Stomach (tissue), 9 donors: Measurements from ENCODE around the gene ASPRV1. TPM values are rescaled to one million over a fixed set of nuclear protein-coding genes. Genes with fewer than 3 reads are reported as not detected.

Experiments
- DNase-seq, 2 donors: peaks; one replicate each; pipeline versions ENCODE4 v3.0.0 to v3.0.0-alpha.2; 2013 to 2019
- H3K27ac ChIP-seq, 5 donors: fragments of 200-600 bp in 4 of 5; sonication (generic) in 4 of 5; one replicate each; pipeline ENCODE4 v1.5.1; 2013 to 2019; ENCODE audit warnings: mild to moderate bottlenecking in 1 of 5, moderate library complexity in 1 of 5
- H3K27me3 ChIP-seq, 3 donors: fragments of 200-600 bp; sonication (generic); one replicate each; pipeline ENCODE4 v1.5.1; 2017 to 2019; ENCODE audit warnings: mixed run types in 1 of 3
- H3K36me3 ChIP-seq, 4 donors: fragments of 200-600 bp; sonication (generic); 1 replicate in 3 of 4; 2 replicates in 1 of 4; pipeline ENCODE4 v1.5.1; 2016 to 2019
- H3K4me1 ChIP-seq, 4 donors: fragments of 200-600 bp; sonication (generic); one replicate each; pipeline ENCODE4 v1.5.1; 2016 to 2019
- H3K4me3 ChIP-seq, 4 donors: fragments of 200-600 bp; sonication (generic) in 3 of 4; one replicate each; pipeline ENCODE4 v1.5.1; 2016 to 2019; ENCODE audit warnings: mild to moderate bottlenecking in 1 of 4
- H3K9me3 ChIP-seq, 4 donors: fragments of 200-600 bp; sonication (generic); one replicate each; pipeline ENCODE4 v1.5.1; 2016 to 2019
- EP300 ChIP-seq: sonication (generic); formaldehyde crosslinking; IDR thresholded peaks from one replicate; pipeline ENCODE4 v1.6.1; 2017; ENCODE audit warnings: antibody characterized with exemption
- POLR2A ChIP-seq, 4 donors: fragments of 450-650 bp; IDR thresholded peaks; one replicate each; pipeline ENCODE4 v1.6.1; 2016; ENCODE audit warnings: antibody characterized with exemption in 4 of 4, control low read depth in 2 of 4, mild to moderate bottlenecking in 1 of 4, moderate library complexity in 1 of 4
- POLR2AphosphoS5 ChIP-seq, 3 donors: sonication (generic); formaldehyde crosslinking; IDR thresholded peaks; one replicate each; pipeline ENCODE4 v1.6.1; 2016; ENCODE audit warnings: antibody characterized with exemption in 3 of 3
- WGBS, 5 donors: extraction: QIAGEN DNeasy Blood & Tissue Kit in 3 of 5; methylation state at CpG; one replicate each; pipeline versions ENCODE4 v1.1.5 to v1.1.7; 2013 to 2018; 5-methylcytosine and 5-hydroxymethylcytosine counted together
- intact Hi-C: fragments of 100-400 bp; cut with DNase I; formaldehyde crosslinking; loops from one replicate; pipeline ENCODE4 v1.15.1; 2023; ENCODE audit warnings: low total_unique reads
- polyA plus RNA-seq, 3 donors: library from polyadenylated mRNA; stranded (reverse); fragments of 200-250 nt; gene quantifications; one replicate each; pipeline ENCODE4 v1.2.3, GENCODE V29; 2013
- total RNA-seq, 5 donors: library from RNA; depleted of rRNA; stranded (reverse); fragments of >200 nt; gene quantifications; one replicate each; pipeline versions ENCODE4 v1.1.0 to v1.2.3, GENCODE V29; 2014 to 2016
- TF ChIP-seq, protein P1 (sequence below), 7 experiments: fragments of 450-650 bp in 4 of 7; fragments of 200-600 bp in 3 of 7; sonication (generic) in 3 of 7; IDR thresholded peaks; one replicate each; pipeline ENCODE4 v1.5.1; 2016 to 2019; ENCODE audit warnings: antibody characterized with exemption in 7 of 7, control low read depth in 2 of 7, mild to moderate bottlenecking in 1 of 7
- donor health status: healthy with polysubstance abuse.
- donor health status: Bipolar disorder and iron deficiency.
- donor health status: healthy.

ASPRV1 gene
- total and polyA plus RNA-seq, 8 donors, result 0.44 to 6.4 (median 1.5) TPM; not detected in 2

DNA sequence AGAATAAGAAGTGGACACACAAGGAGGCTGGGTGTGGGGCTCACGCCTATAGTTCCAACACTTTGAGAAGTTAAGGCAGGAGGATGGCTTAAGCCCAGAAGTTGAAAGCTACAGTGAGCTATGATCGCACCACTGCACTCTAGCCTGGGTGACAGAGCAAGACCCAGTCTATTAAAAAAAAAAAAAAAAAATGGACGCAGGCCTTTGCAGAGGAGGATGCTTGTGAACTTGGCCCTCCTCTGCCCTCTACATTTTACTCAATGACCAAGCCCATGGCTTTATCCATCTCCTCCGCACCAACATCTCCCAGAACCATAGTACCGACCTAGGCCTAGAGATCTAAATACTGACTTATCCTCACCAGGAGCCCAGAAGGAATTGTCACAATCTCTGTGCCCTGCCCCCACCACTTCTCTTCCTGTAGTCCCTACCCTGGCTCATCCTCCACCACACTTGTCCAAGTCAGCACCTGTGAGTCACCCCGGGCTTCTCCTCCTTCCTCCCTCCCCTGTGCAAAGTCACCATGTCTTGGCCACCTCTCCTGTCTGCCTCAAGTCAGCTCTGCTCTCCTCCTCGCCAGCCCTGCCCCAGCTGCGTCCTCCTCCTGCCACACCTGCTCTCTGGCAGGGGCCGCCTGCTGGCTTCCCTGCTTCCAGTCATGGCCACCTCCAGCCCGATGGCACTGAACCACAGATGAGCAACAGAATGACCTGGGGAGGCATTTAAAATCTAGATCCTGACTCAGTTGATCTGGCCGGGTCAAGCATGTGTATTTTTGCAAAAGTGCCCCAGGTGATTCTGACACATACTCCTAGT lies 35.8 kb upstream of the ASPRV1 start:
- peaks cover 0 to 11% (median 0%) of the 10 kb centered on the region in 4 donors for H3K4me1 ChIP-seq
- WGBS, 5 donors, result 84 to 91% (median 88%) methylated on average over 11 of the region's 11 CpGs
- H3K4me3 ChIP-seq, result no peak overlapping the region
- H3K27me3 ChIP-seq, result no peaks in the 10 kb centered on the region
- peak in 1 of 2 donors; percentile 44 for DNase-seq
- peak overlapping the region in 1 of 5 donors; percentile 3 for H3K27ac ChIP-seq
- H3K9me3 ChIP-seq, result no peaks in the 10 kb centered on the region
- peaks cover 0 to 38% (median 33%) of the 10 kb centered on the region in 4 donors for H3K36me3 ChIP-seq
- TF ChIP-seq POLR2A (IDR thresholded peaks at IDR 0.05) (no peak), EP300 (no peak), POLR2AphosphoS5 (IDR thresholded peaks at IDR 0.05) (no peak)
- TF ChIP-seq, protein P1, sequence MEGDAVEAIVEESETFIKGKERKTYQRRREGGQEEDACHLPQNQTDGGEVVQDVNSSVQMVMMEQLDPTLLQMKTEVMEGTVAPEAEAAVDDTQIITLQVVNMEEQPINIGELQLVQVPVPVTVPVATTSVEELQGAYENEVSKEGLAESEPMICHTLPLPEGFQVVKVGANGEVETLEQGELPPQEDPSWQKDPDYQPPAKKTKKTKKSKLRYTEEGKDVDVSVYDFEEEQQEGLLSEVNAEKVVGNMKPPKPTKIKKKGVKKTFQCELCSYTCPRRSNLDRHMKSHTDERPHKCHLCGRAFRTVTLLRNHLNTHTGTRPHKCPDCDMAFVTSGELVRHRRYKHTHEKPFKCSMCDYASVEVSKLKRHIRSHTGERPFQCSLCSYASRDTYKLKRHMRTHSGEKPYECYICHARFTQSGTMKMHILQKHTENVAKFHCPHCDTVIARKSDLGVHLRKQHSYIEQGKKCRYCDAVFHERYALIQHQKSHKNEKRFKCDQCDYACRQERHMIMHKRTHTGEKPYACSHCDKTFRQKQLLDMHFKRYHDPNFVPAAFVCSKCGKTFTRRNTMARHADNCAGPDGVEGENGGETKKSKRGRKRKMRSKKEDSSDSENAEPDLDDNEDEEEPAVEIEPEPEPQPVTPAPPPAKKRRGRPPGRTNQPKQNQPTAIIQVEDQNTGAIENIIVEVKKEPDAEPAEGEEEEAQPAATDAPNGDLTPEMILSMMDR (IDR thresholded peaks at IDR 0.05), result no peak
- intact Hi-C loops, result no loop called here

DNA sequence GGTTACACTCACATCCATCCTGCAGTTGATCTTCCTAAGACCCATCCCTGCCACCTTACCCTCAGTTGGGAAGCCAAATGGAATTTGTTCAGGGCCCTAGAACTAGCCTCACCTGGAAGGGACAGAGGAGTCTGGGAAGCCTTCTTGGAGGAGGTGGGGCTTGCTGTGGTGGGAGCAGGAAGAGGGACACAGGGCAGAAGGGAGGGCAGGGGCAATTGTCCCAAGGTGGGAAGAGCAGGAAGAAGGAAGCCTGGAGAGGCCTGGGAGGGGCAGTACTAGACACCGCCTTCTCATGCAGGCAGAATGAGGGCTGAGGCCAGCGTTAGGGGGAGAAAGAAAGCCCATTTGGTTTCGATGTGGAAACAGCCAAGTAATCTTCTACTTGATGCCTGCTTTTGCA lies 34.1 kb upstream of the ASPRV1 start:
- WGBS, 5 donors, result 87 to 98% (median 97%) methylated on average over 3 of the region's 3 CpGs
- Histone ChIP-seq H3K27me3 (no peaks in the 10 kb centered on the region), H3K4me1 (peaks cover 0 to 7% (median 0%) of the 10 kb centered on the region in 4 donors), H3K4me3 (no peak overlapping the region), H3K9me3 (no peaks in the 10 kb centered on the region), H3K27ac (no peak overlapping the region), H3K36me3 (peaks cover 0 to 38% (median 33%) of the 10 kb centered on the region in 4 donors)
- DNase-seq, result peak in 1 of 2 donors; percentile 11
- intact Hi-C loops, result no loop called here
- TF ChIP-seq POLR2A (IDR thresholded peaks at IDR 0.05) (no peak), POLR2AphosphoS5 (IDR thresholded peaks at IDR 0.05) (no peak), EP300 (no peak)
- TF ChIP-seq, protein P1 (IDR thresholded peaks at IDR 0.05), result no peak

DNA sequence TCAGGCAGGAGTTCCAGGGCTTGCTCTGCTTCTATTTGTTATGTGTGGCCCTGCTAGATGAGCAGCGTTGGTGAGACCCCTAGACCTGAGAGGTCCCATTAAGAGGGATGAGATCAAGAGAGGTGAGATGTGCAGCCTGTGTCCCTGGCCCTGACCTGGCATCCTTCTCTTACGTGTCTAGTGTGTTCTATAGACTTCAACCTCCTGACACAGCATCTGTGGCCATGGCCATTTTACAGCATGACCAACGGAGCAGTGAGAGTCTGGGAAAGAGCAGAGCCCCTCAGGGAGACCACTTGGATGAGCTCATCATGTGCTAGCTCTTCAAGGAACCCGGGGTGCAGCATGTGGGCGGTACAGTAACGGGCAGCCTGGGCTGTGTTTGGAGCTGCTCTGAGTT lies 32.7 kb upstream of the ASPRV1 start:
- Histone ChIP-seq H3K4me3 (no peak overlapping the region), H3K4me1 (peaks cover 0 to 7% (median 2%) of the 10 kb centered on the region in 4 donors), H3K9me3 (no peaks in the 10 kb centered on the region), H3K36me3 (peaks cover 0 to 38% (median 33%) of the 10 kb centered on the region in 4 donors), H3K27ac (no peak overlapping the region), H3K27me3 (no peaks in the 10 kb centered on the region)
- DNase-seq, result peak in 1 of 2 donors; percentile 7
- no peak for TF ChIP-seq POLR2A (IDR thresholded peaks at IDR 0.05)
- TF ChIP-seq, protein P1 (IDR thresholded peaks at IDR 0.05), result no peak
- no peak for TF ChIP-seq EP300
- TF ChIP-seq POLR2AphosphoS5 (IDR thresholded peaks at IDR 0.05), result no peak
- intact Hi-C loops, result no loop called here
- 92 to 100% (median 94%) methylated on average over 4 to 6 of the region's 6 CpGs for WGBS, 5 donors

DNA sequence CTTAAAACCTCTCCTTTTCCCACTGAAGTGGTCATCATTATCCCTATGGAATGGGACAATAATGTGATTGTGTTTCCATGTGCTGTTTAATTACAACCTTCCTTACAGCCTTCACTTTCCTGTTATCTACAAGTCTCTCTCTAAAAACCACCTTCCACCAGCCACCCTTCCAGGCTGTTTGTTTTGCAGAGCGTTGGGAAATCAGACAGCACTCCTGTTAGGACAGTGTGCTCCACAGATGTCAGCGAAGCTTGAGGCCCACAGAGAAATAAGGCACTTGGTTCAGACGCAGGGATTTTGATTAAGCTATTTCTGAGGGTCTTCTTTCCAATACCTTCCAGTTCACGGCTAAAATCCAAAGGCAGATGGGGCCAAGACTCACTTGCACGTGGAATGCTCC lies 32.3 kb upstream of the ASPRV1 start:
- no peak for DNase-seq
- WGBS, 5 donors, result 75 to 86% (median 84%) methylated on average over 5 of the region's 5 CpGs
- TF ChIP-seq POLR2A (IDR thresholded peaks at IDR 0.05) (no peak), EP300 (no peak), POLR2AphosphoS5 (IDR thresholded peaks at IDR 0.05) (no peak)
- TF ChIP-seq, protein P1 (IDR thresholded peaks at IDR 0.05), result no peak
- no peak overlapping the region for H3K27ac ChIP-seq
- no peaks in the 10 kb centered on the region for H3K9me3 ChIP-seq
- intact Hi-C loops, result no loop called here
- H3K27me3 ChIP-seq, result no peaks in the 10 kb centered on the region
- no peak overlapping the region for H3K4me3 ChIP-seq
- H3K4me1 ChIP-seq, result peaks cover 0 to 7% (median 3%) of the 10 kb centered on the region in 4 donors
- peaks cover 0 to 38% (median 33%) of the 10 kb centered on the region in 4 donors for H3K36me3 ChIP-seq
